GM12873 (cell line): ENCODE results near the gene SOX18.

Source experiments
- TF ChIP-seq, protein P1 (sequence below): IDR thresholded peaks from 2 replicates; pipeline ENCODE4 v1.5.1; 2012; ENCODE audit warnings: low read depth, mild to moderate bottlenecking, moderate library complexity, low read length, control low read depth; ENCODE audit not compliant: insufficient read depth; ENCODE audit errors: missing control alignments

The SOX18 gene

DNA sequence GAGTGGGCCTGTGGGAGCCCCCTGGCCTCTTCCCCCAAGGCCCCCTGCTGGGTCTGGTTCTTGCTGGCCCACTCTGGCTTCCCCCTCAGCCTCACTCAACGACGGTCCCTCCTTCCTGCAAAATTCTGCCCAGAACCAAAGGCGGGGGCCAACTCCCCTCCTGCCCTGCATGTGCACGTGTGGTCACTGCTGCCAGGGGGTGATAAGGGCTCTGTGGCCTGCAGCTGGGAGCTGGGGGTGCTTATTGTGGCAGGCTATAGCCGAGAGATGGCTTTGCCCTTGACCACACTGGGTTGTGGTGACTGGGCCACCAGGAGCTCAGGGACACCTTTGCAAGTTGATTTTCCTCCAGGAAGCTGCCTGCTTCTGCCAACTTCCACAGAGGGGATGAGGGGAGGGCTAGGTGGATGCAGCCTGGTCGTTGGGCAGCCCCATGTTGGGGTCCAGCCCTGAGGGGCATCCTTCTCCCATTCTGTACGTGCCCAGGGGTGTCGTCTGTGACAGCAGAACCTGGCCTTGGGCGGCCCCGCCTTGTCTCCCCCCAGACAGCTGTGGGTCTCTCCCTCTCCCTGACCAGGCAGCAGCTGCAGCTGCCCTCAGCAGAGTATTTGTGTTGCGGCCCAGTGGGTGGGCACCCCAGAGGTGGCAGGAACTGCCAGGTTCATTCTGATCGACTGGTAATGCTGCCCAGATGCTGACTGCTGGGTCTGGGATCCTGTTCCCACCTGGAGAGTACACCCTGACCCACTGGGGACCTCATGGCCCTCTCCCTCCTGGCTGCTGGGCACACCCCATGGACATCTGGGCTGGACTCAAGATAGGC lies 19.2 kb upstream of the SOX18 start:
- TF ChIP-seq, protein P1, sequence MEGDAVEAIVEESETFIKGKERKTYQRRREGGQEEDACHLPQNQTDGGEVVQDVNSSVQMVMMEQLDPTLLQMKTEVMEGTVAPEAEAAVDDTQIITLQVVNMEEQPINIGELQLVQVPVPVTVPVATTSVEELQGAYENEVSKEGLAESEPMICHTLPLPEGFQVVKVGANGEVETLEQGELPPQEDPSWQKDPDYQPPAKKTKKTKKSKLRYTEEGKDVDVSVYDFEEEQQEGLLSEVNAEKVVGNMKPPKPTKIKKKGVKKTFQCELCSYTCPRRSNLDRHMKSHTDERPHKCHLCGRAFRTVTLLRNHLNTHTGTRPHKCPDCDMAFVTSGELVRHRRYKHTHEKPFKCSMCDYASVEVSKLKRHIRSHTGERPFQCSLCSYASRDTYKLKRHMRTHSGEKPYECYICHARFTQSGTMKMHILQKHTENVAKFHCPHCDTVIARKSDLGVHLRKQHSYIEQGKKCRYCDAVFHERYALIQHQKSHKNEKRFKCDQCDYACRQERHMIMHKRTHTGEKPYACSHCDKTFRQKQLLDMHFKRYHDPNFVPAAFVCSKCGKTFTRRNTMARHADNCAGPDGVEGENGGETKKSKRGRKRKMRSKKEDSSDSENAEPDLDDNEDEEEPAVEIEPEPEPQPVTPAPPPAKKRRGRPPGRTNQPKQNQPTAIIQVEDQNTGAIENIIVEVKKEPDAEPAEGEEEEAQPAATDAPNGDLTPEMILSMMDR, result no peak

DNA sequence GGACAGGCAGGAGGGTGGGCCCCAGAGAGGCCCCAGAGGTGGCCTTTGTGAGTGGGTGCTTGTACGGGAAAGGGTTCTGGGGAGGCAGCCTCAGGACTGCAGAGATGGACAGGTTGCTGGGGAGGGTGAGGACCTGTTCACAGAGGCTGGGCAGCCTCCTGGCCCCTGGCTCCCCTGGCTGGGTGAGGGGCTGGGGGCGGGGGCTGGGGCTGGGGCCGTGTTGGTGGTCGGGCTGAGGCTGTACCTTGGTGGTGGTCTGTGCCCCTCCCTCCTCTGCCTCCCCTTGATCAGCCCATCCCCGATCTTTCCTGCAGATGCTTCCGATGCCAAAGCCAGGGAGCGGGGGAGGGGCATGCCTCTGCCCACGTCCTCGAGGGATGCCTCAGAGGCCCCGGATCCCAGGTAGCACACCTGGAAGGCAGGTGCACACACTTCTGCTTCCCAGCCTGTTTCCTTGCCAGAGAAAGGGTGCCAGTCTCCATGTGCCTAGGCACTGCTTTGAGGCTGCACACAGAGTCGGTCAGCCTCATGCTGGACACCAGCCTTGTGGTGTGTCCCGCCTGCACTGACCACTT lies 18.4 kb upstream of the SOX18 start:
- TF ChIP-seq, protein P1, result no peak

DNA sequence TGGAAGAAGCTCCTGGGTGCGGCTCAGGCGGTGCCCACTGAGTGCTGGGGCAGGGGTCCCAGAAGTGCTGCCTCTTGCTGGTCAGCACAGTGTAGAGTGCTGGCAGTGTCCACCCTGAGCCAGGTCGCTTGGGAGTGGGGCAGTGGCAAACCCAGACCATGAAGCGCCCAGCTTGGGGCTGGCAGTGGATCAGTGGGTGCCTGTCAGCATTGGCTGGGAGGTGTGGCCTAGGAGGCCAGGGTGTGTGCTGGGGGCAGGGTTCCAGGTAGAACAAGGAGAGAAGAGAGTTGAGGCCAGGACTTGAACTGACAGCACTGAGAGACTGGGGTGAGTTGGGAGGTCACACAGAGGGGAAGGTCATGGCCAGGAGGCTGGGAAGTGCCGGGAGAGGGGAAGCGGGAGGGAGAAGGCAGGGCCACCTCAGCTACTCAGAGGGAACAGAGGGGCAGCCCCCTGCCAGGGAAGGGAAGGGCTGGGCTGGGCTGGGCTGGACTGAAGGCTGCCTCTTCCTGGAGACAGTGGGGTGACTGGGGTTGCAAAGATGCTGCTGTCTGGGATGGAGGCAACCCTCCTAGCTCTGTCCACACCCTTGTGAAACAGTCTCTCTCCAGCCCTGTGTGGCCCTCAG lies 17.7 kb upstream of the SOX18 start:
- TF ChIP-seq, protein P1, result no peak

DNA sequence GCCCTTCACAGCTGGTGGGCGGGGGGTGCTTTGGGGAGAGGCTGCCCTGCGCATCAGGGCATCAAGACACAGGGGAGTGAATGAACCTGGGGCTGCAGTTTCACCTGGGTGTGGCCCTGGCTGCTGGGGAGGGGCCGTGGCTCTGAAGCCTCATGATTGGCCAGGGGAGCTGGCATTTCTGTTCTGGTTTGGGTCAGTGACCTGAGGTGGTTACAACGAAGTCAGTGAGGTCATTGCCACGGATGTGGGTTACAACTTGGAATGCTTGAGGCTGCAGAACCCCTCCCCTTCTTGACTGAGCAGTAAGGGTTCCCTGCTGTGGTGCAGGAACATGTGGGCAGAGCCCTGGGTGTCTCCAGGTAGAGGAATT lies 16.5 kb upstream of the SOX18 start:
- TF ChIP-seq, protein P1, result no peak

DNA sequence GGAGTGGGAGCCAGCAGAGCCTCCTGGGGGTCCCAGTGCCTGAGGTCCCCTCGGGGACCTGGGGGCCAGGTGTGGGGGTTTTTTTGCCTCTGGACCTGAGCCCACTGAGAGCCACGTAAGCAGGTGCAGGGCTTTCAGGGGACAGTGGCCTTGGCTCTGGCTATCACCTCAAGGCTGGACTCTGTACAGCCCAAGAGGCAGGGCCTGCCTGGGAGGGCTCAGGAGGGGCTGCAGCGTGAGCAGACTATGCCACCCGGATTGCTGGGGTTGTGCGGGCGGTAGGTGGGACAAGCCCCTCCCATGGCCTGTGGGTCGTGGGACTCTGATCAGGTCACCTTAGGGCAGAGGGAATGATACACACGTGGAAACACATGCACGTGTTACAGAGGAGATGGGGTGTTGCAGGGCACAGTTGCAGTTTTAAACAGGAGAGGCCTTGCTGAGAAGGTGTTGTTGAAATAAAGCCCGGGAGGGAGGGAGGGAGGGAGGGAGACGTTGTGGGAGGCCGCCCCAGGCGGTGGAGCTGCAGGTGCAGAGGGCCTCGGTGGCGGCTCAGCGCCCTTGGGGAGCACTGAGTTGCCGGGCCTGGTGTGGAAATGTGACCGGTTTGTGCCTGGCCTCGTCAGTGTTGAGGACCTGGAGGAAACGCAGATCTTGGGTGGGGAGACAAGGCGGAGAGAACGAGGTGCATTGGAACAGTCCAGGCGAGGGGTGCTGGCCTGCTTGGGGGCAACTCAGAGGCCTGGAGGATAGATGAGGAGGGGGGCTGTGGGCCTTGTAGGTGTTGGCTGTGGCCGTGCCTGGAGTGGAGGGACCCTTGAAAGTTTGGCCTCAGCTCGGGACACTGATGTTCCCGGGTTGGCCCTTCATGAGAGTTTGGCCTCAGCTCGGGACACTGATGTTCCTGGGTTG lies 15.9 kb upstream of the SOX18 start:
- TF ChIP-seq, protein P1, result no peak

DNA sequence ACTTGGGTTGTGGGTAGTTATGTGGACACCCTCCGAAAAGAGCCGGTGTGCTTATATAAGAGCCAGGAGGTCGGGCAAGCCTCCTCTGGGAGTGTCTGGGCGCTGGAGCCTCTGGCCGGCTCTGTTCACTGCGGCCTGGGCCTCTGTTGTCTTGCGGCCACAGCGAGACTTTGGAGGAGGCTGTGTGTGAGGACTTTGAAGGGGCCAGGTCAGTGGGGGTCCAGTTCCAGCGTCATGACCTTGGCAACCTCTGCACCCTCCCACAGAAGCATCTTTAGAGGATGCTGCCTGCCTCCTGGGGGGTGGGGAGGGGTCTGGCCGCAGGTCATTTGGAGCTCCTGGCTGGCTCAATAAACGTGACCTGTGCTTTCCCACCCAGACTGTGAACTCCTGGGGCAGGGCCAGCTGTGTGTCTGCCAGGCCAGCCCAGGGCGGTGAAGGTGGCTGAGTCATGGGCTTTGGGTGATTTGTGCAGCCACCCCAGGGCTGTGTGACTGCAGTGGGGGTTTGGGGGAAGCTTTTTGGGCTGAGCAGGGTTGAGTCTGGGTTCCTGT lies 14.8 kb upstream of the SOX18 start:
- TF ChIP-seq, protein P1, result no peak
